ENCODE measurements around the gene BFSP2.

BFSP2 gene

DNA sequence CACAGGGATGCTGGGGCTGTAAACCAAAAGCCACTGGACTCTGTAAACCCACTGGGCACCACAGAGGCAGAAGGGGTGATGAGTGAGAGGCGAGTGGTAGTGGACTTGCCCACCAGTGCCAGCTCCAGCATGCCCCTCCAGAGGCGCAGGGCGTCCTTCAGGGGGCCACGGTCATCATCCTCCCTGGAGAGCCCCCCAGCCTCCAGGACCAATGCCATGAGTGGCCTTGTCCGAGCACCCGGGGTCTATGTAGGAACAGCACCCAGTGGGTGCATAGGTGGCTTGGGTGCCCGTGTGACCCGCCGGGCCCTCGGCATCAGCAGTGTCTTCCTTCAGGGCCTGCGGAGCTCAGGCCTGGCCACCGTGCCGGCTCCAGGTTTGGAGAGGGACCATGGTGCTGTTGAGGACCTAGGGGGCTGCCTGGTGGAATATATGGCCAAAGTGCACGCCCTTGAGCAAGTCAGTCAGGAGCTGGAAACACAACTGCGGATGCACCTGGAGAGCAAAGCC, at the start of gene BFSP2:
BFSP2 (plus strand) TSS at position 51 of the 510 bp plus-strand sequence; CDS start at position 79, 28 bp downstream.
- Mint-ChIP-seq H3K27ac (no peak within 1 kb of the TSS), H3K36me3 (ENCODE audit: low read depth) (no peaks in the 10 kb centered on the region), H3K27me3 (ENCODE audit: low read depth) (peaks cover 3% of the 10 kb centered on the region), H3K9me3 (no peaks in the 10 kb centered on the region), H3K4me1 (ENCODE audit: low read depth) (peaks cover 1% of the 10 kb centered on the region), H3K4me3 (no peak within 1 kb of the TSS)
- DNase-seq (ENCODE audit: low spot score): no peak

DNA sequence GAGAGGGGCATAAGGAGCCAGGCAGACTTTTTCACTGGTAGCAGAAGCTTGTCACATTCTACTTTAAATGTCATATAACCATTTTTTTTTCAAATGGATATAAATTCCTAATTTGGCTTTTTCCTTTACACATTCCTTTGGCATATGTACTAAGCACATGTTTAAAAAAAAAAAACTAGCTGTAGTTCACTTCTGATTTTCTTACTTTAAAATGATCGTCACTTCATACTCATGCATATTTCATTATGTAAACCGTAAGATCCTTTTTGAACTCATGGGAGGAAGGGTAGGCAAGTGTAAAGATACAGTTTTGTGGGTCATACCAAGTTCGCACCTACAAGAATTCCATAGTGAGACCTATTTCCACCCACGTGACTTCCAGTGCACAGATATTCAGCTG, 45.1 kb upstream of the BFSP2 start:
- Mint-ChIP-seq H3K9me3 (no peaks in the 10 kb centered on the region), H3K4me3 (no peak overlapping the region), H3K27me3 (ENCODE audit: low read depth) (peaks cover 8% of the 10 kb centered on the region), H3K4me1 (ENCODE audit: low read depth) (no peaks in the 10 kb centered on the region), H3K27ac (no peak overlapping the region), H3K36me3 (ENCODE audit: low read depth) (no peaks in the 10 kb centered on the region)
- no peak for DNase-seq (ENCODE audit: low spot score)

- Mint-ChIP-seq H3K36me3 (ENCODE audit: low read depth) (no peaks in the 10 kb centered on the region), H3K4me1 (ENCODE audit: low read depth) (no peaks in the 10 kb centered on the region), H3K27me3 (ENCODE audit: low read depth) (peaks cover 4% of the 10 kb centered on the region), H3K4me3 (no peak overlapping the region), H3K27ac (no peak overlapping the region), H3K9me3 (no peaks in the 10 kb centered on the region)
- DNase-seq (ENCODE audit: low spot score): no peak
Measured at GRCh38 chr3:133360476-133360875, 39.4 kb upstream of the BFSP2 start.

- DNase-seq (ENCODE audit: low spot score): no peak
- H3K27ac Mint-ChIP-seq: no peak overlapping the region
- H3K9me3 Mint-ChIP-seq: no peaks in the 10 kb centered on the region
- no peak overlapping the region for H3K4me3 Mint-ChIP-seq
- no peaks in the 10 kb centered on the region for H3K4me1 Mint-ChIP-seq (ENCODE audit: low read depth)
- H3K27me3 Mint-ChIP-seq (ENCODE audit: low read depth): peaks cover 4% of the 10 kb centered on the region
- no peaks in the 10 kb centered on the region for H3K36me3 Mint-ChIP-seq (ENCODE audit: low read depth)
Measured at GRCh38 chr3:133361011-133361410, 38.8 kb upstream of the BFSP2 start.

- no peak overlapping the region for H3K4me3 Mint-ChIP-seq
- H3K27ac Mint-ChIP-seq: no peak overlapping the region
- H3K36me3 Mint-ChIP-seq (ENCODE audit: low read depth): no peaks in the 10 kb centered on the region
- H3K4me1 Mint-ChIP-seq (ENCODE audit: low read depth): no peaks in the 10 kb centered on the region
- peaks cover 4% of the 10 kb centered on the region for H3K27me3 Mint-ChIP-seq (ENCODE audit: low read depth)
- DNase-seq (ENCODE audit: low spot score): no peak
- H3K9me3 Mint-ChIP-seq: no peaks in the 10 kb centered on the region
Measured at GRCh38 chr3:133361435-133361834, 38.4 kb upstream of the BFSP2 start.

DNA sequence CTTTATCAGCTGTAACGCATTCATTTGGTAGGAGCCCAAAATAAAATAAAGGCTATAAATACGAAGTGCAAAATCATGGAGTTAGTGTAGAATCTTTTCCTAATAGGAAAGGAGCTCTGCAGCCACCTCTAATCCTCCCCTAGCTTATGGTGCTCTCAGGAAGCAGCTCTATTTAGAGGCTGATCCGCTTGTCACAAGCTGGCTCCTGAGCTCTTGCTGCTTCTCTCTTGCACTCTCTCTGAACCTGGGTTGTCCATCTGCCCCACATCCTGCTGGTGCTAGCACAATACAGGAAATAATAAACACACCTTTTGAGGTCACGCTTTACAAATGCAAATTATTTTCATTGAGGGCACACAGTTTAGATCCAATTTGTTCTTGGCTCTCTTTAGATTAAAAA, 37.3 kb upstream of the BFSP2 start:
- no peaks in the 10 kb centered on the region for H3K36me3 Mint-ChIP-seq (ENCODE audit: low read depth)
- H3K9me3 Mint-ChIP-seq: no peaks in the 10 kb centered on the region
- H3K27me3 Mint-ChIP-seq (ENCODE audit: low read depth): no peaks in the 10 kb centered on the region
- H3K4me3 Mint-ChIP-seq: no peak overlapping the region
- no peak for DNase-seq (ENCODE audit: low spot score)
- no peaks in the 10 kb centered on the region for H3K4me1 Mint-ChIP-seq (ENCODE audit: low read depth)
- H3K27ac Mint-ChIP-seq: no peak overlapping the region

DNA sequence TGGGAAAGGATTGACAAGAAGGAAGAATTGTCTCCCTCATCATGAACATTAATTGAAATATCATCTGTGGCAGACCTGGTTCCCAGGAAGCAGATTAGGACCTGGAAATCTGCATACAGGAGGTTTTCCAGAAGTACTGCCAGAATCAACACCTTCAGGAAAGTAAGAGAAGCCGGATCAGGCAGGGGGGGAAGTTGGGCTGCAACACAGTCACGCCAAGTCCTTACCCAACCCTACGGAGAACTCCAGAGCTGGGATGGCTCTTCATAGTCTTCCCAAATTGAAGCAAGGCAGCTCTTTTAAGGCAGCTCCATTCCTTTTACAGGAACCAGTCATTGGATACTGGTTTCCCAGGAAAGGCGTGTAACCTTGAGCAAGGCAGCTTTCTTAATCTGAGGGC, 35.2 kb upstream of the BFSP2 start:
- DNase-seq (ENCODE audit: low spot score): no peak
- no peak overlapping the region for H3K27ac Mint-ChIP-seq
- no peaks in the 10 kb centered on the region for H3K36me3 Mint-ChIP-seq (ENCODE audit: low read depth)
- no peak overlapping the region for H3K4me3 Mint-ChIP-seq
- H3K9me3 Mint-ChIP-seq: no peaks in the 10 kb centered on the region
- no peaks in the 10 kb centered on the region for H3K4me1 Mint-ChIP-seq (ENCODE audit: low read depth)
- peaks cover 4% of the 10 kb centered on the region for H3K27me3 Mint-ChIP-seq (ENCODE audit: low read depth)

DNA sequence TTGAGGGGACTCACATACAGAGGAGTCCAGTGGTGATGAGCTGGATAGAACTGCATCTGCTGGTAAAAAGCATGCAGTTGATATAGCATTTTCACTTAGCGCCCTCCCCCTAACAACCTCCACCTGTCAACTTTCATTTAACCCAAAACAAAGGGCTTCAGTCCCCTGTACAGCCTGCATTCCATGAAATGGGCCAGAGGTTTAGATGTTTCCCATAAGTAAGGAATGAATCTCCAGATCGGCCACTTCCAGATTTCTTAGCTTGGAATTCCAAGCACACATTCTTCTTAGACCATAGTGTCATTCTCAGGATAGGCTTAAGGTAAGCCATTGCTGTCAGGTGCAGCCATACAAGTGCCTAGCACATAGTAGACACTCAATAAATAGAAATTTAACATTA, 32.9 kb upstream of the BFSP2 start:
- Mint-ChIP-seq H3K27me3 (ENCODE audit: low read depth) (peaks cover 9% of the 10 kb centered on the region), H3K36me3 (ENCODE audit: low read depth) (no peaks in the 10 kb centered on the region), H3K27ac (no peak overlapping the region), H3K4me1 (ENCODE audit: low read depth) (no peaks in the 10 kb centered on the region), H3K9me3 (no peaks in the 10 kb centered on the region), H3K4me3 (no peak overlapping the region)
- no peak for DNase-seq (ENCODE audit: low spot score)

DNA sequence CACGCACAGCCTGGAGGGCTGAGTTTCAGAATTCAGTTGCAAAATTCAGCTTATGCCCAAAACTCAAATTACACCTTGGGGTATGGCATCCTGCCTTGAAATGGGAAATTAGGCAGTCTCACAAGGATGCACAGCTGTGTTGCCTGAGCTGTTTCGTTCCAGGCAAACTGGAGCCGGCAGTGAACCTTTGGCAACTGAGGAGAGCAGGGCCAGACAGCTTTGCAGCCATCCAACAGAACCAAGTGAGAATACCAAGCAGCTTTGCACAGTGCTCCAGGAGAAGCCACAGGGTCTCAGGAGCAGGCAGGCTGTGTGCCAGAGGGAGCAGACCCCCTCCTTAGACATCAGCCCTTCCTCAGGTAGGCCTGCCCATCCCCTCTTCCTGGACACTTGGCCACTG, 32.5 kb upstream of the BFSP2 start:
- Mint-ChIP-seq H3K36me3 (ENCODE audit: low read depth) (no peaks in the 10 kb centered on the region), H3K4me1 (ENCODE audit: low read depth) (no peaks in the 10 kb centered on the region), H3K27ac (no peak overlapping the region), H3K4me3 (no peak overlapping the region), H3K9me3 (no peaks in the 10 kb centered on the region), H3K27me3 (ENCODE audit: low read depth) (peaks cover 9% of the 10 kb centered on the region)
- DNase-seq (ENCODE audit: low spot score): no peak

- H3K27me3 Mint-ChIP-seq (ENCODE audit: low read depth): peaks cover 9% of the 10 kb centered on the region
- H3K9me3 Mint-ChIP-seq: no peaks in the 10 kb centered on the region
- H3K4me1 Mint-ChIP-seq (ENCODE audit: low read depth): no peaks in the 10 kb centered on the region
- no peak for DNase-seq (ENCODE audit: low spot score)
- H3K4me3 Mint-ChIP-seq: no peak overlapping the region
- no peaks in the 10 kb centered on the region for H3K36me3 Mint-ChIP-seq (ENCODE audit: low read depth)
- no peak overlapping the region for H3K27ac Mint-ChIP-seq
Measured at GRCh38 chr3:133367956-133368355, 31.9 kb upstream of the BFSP2 start.

- Mint-ChIP-seq H3K4me3 (no peak overlapping the region), H3K36me3 (ENCODE audit: low read depth) (no peaks in the 10 kb centered on the region), H3K9me3 (no peaks in the 10 kb centered on the region), H3K27ac (no peak overlapping the region), H3K27me3 (ENCODE audit: low read depth) (peaks cover 9% of the 10 kb centered on the region), H3K4me1 (ENCODE audit: low read depth) (no peaks in the 10 kb centered on the region)
- no peak for DNase-seq (ENCODE audit: low spot score)
Measured at GRCh38 chr3:133368371-133369067, 31.3 kb upstream of the BFSP2 start.

- no peaks in the 10 kb centered on the region for H3K36me3 Mint-ChIP-seq (ENCODE audit: low read depth)
- H3K9me3 Mint-ChIP-seq: no peaks in the 10 kb centered on the region
- H3K4me1 Mint-ChIP-seq (ENCODE audit: low read depth): no peaks in the 10 kb centered on the region
- no peak for DNase-seq (ENCODE audit: low spot score)
- H3K27me3 Mint-ChIP-seq (ENCODE audit: low read depth): peaks cover 9% of the 10 kb centered on the region
- no peak overlapping the region for H3K27ac Mint-ChIP-seq
- no peak overlapping the region for H3K4me3 Mint-ChIP-seq
Measured at GRCh38 chr3:133369068-133369440, 30.8 kb upstream of the BFSP2 start.

DNA sequence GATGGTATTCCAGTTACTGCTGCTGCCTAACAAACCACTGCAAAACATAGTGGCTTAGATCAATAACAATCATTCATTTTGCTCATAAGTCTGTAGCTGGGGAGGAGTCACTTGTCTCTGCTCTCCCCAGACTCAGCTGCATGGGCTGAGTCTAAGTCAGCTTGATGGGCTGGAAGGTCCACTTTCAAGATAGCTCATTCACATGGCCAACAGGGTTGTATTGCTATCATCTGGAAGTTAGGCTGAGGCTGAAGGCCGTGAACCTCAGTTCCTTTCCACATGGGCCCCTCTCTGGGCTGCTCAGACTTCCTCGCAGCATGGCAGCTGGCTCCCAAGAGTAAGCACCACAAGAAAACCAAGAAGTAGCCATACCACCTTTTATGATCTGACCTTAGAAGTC, 28.7 kb upstream of the BFSP2 start:
- no peak for DNase-seq (ENCODE audit: low spot score)
- no peaks in the 10 kb centered on the region for H3K9me3 Mint-ChIP-seq
- peaks cover 9% of the 10 kb centered on the region for H3K27me3 Mint-ChIP-seq (ENCODE audit: low read depth)
- H3K36me3 Mint-ChIP-seq (ENCODE audit: low read depth): no peaks in the 10 kb centered on the region
- no peaks in the 10 kb centered on the region for H3K4me1 Mint-ChIP-seq (ENCODE audit: low read depth)
- H3K27ac Mint-ChIP-seq: no peak overlapping the region
- no peak overlapping the region for H3K4me3 Mint-ChIP-seq

- Mint-ChIP-seq H3K9me3 (no peaks in the 10 kb centered on the region), H3K4me3 (no peak overlapping the region), H3K36me3 (ENCODE audit: low read depth) (no peaks in the 10 kb centered on the region), H3K27ac (no peak overlapping the region), H3K27me3 (ENCODE audit: low read depth) (peaks cover 9% of the 10 kb centered on the region), H3K4me1 (ENCODE audit: low read depth) (no peaks in the 10 kb centered on the region)
- DNase-seq (ENCODE audit: low spot score): no peak
Measured at GRCh38 chr3:133371676-133372075, 28.2 kb upstream of the BFSP2 start.

Measured in T-helper 2 cell treated with Interferon-gamma antibody and Interleukin-4, amounts not matched to agents 5 μg/mL and 100 μg/mL, for 36 hours (primary cell).